Measurements from ENCODE around the gene PLCD3. TPM values are rescaled to one million over a fixed set of nuclear protein-coding genes. Genes with fewer than 3 reads are reported as not detected.
"Not testable (repeated sequence)": the region's sequence is repeated elsewhere in the genome, so short reads cannot be mapped to it uniquely, and the experiment has no call there.

PLCD3 gene
- total RNA-seq, 1 donor from 2014 or later: 63.6 TPM

- peak; percentile 97 for DNase-seq (ENCODE audit: low spot score)
Measured at GRCh38 chr17:45135192-45135977, 3.1 kb upstream of the PLCD3 start, which contains the start of gene ACBD4. Gene ACBD4 (plus strand): TSS chr17:45135687. CDS start chr17:45136145, 458 bp downstream.

- peak; percentile 87 for DNase-seq (ENCODE audit: low spot score)
Measured at GRCh38 chr17:45132572-45133463, 503 bp upstream of the PLCD3 start.

DNA sequence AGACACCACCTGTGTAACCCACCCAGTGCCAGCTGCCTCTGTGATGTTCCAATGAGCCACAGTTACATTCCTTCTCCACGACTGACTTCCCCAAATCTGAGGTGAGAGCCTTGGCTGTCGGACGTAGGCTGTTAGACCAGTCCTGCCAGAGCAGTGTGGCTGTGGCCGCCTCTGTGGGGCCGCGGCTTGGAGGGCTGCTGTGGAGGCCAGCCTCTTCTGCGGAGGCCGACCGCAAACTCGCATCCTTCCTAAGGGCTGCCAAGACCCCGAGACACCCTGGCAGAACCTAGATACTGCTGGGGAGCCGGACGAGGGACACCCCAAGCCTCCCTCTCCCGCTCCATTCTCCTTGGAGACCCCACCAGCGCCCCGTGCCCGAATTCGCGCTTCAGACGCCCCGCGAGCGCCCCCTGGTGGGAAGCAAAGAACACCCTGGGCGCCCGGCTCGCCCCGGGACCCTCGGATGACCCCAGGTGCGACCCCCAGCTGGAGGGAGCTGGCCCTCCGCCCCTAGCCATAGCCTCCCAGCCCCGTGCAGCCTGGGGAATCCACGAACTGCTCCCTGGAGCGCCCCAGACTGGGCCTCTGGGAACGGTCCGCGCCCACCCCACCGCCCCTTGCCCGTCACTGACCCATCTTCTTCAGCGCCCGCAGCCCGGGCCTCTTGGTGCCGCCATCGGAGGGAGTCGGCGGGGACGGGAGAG is 547 bp downstream of the PLCD3 start:
- DNase-seq (ENCODE audit: low spot score): no peak

GRCh38 chr17:45130681-45131615 is 1.4 kb downstream of the PLCD3 start:
- no peak for DNase-seq (ENCODE audit: low spot score)

GRCh38 chr17:45129940-45130680 is 2.2 kb downstream of the PLCD3 start:
- DNase-seq (ENCODE audit: low spot score): no peak

DNA sequence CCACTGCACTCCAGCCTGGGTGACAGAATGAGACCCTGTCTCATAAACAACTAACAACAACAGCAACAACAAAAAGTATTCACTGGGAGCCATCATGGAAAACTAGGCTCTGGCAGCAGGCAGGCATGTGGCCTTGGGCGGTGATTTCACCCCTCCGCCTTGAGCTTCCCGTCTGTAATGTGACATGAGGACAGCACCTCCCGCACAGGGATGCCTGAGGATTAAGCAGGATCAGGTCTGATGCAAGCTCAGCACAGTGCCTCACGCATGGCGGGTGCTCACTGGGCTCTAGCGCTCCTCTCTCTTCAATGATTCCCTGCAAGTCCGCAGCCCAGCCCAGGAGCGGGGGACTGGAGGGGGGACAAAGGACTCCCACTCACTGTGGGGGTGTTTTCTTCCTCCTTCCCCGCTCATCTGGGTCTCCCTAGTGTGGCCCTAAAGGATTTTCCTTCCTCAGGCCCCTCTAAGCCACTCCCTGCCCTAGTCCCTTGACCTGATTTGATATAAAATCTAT is 2.8 kb downstream of the PLCD3 start:
- no peak for DNase-seq (ENCODE audit: low spot score)

DNA sequence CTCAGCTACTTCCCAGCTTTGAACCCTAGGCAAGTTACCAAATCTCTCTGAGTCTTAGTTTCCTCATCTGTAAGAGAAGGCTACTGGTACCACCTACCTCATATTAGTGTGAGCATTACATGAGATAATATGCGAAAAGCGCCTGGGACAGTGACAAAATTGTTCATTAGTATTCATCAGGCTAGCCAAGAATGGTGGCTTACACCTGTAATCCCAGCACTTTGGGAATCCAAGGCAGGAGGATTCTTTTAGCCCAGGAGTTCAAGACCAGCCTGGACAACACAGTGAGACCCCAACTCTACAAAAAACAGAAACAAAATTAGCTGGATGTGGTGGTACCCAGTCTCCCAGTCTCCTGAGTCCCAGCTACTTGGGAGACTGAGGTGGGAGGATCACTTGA is 3.3 kb downstream of the PLCD3 start:
- no peak for DNase-seq (ENCODE audit: low spot score)

GRCh38 chr17:45128331-45128730 is 4.0 kb downstream of the PLCD3 start:
- DNase-seq (ENCODE audit: low spot score): no peak

DNA sequence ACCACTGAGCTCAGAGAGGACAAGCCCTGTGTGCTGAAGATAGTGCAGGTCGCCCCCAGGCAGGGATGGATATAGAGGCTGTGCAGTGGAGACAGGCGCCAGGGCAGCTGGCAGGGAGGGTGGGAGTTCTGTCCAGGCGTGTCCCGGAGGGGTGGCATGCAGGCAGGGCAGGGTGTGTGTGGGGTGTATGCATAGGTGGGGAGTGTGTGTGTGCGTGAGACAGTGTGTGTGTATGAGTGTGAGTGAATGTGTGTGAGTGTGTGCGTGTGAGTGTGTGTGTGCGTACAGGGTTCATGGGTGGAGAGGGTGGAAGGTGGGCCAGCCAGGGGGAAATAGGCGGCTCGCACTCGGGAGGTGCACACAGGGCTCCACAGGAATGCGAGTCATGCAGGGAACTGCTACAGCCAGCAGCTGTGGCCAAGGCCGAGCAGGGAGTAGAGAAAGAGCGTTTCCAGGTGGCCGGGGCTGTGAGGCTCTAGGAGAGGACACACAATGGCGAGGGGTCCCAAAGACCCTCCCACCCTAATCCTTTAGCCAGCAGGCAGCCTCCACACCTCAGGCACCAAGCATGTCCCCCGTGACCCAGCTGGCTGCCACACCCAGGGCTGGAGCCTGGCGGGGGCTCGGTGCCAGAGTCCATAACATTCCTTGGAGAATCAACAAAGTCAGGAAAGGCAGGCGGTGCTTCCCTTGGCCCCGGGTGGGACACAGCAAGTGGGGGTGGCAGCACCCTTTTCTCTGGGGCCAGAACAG is 4.6 kb downstream of the PLCD3 start:
- DNase-seq (ENCODE audit: low spot score): peak; percentile 73

GRCh38 chr17:45127207-45127547 is 5.1 kb downstream of the PLCD3 start:
- no peak for DNase-seq (ENCODE audit: low spot score)

GRCh38 chr17:45125509-45125908 is 6.8 kb downstream of the PLCD3 start:
- no peak for DNase-seq (ENCODE audit: low spot score)

- DNase-seq (ENCODE audit: low spot score): not testable (repeated sequence)
Measured at GRCh38 chr17:45124797-45125122, 7.6 kb downstream of the PLCD3 start.

DNA sequence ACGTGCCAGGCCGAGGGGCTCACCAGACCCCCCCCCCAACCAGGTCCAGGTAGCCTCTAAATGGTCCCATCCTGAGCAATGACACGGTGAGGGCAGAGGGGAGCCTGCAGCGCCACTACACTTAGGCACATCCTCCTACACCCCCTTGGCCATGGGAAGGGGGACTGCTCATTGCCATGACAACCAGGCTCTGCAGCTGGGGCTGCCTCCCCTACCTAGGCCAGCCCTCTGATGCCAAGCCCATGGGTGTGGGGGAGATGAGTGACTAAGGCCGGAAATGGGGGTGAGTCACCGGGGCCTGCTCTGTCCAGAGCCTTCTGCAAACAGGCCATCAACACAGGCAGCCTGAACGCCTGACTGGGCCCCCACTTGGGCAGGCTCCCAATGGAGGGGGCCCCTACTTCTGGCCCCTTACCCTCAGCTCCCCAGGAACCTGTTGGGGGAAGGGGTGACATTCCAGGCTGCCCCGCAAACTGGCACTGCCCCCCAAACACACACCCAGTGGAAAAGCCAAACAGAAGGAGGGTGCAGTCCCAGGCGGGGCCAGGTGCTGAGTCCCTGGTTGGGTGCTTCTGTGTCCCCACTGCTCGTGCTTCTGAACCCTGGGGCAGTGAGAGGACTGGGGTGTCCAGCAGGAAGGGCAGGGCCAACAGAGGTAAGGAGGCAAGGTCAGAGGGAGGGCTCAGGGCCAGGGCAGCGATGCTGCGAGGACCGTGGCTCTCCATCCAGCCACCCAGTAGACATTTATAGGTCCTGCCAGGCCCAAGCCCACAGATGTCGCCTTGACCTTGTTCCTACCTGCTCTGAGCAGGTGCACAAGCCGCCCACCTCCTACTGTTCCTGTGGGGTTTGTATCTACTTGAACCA is 8.2 kb downstream of the PLCD3 start:
- no peak for DNase-seq (ENCODE audit: low spot score)

DNA sequence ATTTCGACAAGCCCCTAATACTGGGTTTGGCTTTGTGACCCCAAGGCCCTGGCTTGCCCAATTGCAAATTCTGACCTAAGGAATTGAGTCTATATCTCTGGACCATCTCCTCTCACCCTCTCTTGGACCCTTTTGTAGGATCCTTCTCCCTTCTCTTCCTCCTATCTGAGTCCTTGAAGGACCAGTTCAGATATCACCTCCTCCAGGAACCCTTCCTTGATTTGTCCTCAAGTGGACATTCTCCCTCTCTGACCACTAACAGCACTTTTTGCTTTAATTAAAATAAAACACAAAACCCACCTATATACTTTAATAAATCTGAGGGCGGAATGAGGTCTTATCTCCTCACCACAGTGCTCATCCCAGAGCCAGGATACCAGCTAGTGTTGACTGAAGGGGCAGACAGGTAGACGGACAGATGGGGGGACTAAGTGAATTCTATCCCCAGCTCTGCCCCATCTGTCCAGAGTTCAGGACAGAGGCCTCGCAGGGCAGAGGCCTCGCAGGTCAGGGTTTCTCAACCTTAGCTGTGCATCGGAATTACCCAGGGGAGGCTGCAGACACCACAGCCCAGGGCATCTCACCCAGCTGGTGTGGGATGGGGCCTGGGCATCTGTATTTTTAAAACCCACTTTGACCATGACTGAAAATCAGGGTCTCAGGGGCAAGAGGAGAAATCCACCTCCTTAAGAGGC is 9.1 kb downstream of the PLCD3 start:
- DNase-seq (ENCODE audit: low spot score): no peak

DNA sequence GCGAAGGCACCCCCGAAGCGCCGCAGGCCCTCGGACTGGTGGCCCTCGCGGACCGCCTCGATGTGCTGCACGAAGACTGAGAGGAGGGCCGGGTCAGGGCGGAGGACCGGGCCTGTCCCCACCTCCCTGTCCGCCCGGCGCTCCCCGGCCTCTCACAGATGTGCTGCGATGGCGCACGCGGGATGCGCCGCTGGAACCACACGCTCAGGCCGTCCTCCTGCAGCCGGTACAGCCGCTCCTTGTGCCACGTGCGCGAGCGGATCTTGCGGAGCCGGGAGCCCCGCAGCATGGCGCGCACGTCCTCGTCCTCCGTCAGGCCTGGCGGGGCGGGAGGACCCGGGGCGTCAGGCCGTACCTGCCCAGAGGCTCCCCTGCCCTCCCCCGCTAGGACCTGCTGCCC is 11.3 kb downstream of the PLCD3 start:
- no peak for DNase-seq (ENCODE audit: low spot score)

- DNase-seq (ENCODE audit: low spot score): no peak
Measured at GRCh38 chr17:45120558-45120957, 11.8 kb downstream of the PLCD3 start.

DNA sequence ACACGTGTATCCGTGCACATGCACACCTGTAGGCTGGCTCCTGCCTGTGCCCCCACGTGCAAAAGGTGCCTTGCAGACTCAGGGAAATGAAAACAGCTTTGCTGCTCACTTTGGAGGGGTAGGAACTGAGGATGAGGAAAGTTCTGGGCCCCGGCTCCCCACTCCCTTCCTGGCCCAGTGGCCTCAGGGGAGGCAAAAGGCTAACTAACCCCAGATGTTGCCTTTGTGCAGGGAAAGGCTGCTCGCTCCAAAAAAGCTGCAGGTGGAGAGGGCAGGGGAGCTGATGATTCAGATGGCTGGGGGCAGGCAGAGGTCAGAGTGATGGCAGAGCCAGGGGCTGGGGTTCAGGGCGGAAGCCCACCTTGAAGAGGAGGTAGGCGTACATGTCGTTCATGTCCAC is 12.4 kb downstream of the PLCD3 start:
- DNase-seq (ENCODE audit: low spot score): no peak

- no peak for DNase-seq (ENCODE audit: low spot score)
Measured at GRCh38 chr17:45118691-45119090, 13.6 kb downstream of the PLCD3 start.
